ENCODE measurements around the gene SPATA4. TPM values are rescaled to one million over a fixed set of nuclear protein-coding genes. Genes with fewer than 3 reads are reported as not detected.

Gene SPATA4
- total and polyA plus RNA-seq, 10 of the 15 experiments (the other 5 are each of a cell fraction or from before 2014, with no cell fraction given) = not detected

DNA sequence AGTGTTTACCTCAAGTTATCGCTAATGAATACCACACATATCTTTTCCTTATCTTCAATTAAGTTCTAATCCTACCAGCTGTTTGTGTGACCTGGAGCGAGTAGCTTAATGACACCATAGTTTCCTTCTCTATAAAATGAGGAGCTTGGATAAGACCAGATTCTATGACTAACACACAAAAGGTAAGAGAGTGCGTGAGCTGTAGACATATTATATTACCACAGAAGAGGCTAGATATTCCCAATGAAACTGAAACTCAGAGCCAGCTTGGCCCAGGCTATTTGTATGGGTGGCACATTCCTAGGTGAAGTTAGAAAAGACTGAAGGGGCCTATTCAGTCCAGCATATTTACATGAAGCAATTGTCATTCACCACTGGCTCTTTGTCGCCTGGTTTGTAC lies 43.4 kb upstream of the SPATA4 start (continued):
- TF ChIP-seq GABPA (IDR thresholded peaks at IDR 0.05; ENCODE audit: low read depth) (no peak), GATAD2B (conservative IDR thresholded peaks at IDR 0.05; ENCODE audit: low read depth) (no peak), MYC (IDR thresholded peaks at IDR 0.05; ENCODE audit: insufficient read depth, insufficient read length, insufficient replicate concordance, low read length, severe bottlenecking) (no peak), CEBPZ (IDR thresholded peaks at IDR 0.05; ENCODE audit: low read depth, low read length) (no peak), MTA2 (IDR thresholded peaks at IDR 0.05; ENCODE audit: low read depth) (no peak)
- TF ChIP-seq, protein P1, sequence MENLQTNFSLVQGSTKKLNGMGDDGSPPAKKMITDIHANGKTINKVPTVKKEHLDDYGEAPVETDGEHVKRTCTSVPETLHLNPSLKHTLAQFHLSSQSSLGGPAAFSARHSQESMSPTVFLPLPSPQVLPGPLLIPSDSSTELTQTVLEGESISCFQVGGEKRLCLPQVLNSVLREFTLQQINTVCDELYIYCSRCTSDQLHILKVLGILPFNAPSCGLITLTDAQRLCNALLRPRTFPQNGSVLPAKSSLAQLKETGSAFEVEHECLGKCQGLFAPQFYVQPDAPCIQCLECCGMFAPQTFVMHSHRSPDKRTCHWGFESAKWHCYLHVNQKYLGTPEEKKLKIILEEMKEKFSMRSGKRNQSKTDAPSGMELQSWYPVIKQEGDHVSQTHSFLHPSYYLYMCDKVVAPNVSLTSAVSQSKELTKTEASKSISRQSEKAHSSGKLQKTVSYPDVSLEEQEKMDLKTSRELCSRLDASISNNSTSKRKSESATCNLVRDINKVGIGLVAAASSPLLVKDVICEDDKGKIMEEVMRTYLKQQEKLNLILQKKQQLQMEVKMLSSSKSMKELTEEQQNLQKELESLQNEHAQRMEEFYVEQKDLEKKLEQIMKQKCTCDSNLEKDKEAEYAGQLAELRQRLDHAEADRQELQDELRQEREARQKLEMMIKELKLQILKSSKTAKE (IDR thresholded peaks at IDR 0.05; ENCODE audit: low read depth, poor library complexity, severe bottlenecking) = no peak

- ChIA-PET POLR2A (interaction anchor here (0.7 kb wide), 1 partner anchor 237 kb away, joined by 4 read pairs; no protein-coding TSS in a partner anchor), RAD21 (ENCODE audit: unreplicated experiment) (no interaction called here), SMC1A (ENCODE audit: uncharacterized antibody, unreplicated experiment) (interaction anchor here (1.1 kb wide), 1 partner anchor 103 kb away, joined by 3 read pairs; no protein-coding TSS in a partner anchor), CTCF (interaction anchor here (0.7 kb wide), 1 partner anchor 11 kb away, joined by 3 read pairs; no protein-coding TSS in a partner anchor)
- intact Hi-C loops (cut with micrococcal nuclease; ENCODE audit: unreplicated experiment) (no loop called here), in situ Hi-C loops (cut with MboI) (no loop called here)
- Histone ChIP-seq H3K4me3 (no peak overlapping the region), H3K27me3 (replicated peaks in 1 of 2; ENCODE audit: control insufficient read depth in 2 of 2, insufficient read depth in 2 of 2, low read length in 1 of 2) (no peaks in the 10 kb centered on the region), H3K79me2 (ENCODE audit: control insufficient read depth, insufficient read depth, low read length) (no peaks in the 10 kb centered on the region), H4K20me1 (ENCODE audit: control insufficient read depth, insufficient read depth) (no peaks in the 10 kb centered on the region), H3K4me1 (ENCODE audit: control insufficient read depth, insufficient read depth, low read length) (no peaks in the 10 kb centered on the region), H3K36me3 (ENCODE audit: control insufficient read depth in 2 of 2, insufficient read depth in 2 of 2, low read length in 1 of 2) (no peaks in the 10 kb centered on the region), H3K27ac (ENCODE audit: control insufficient read depth, insufficient read depth) (no peak overlapping the region), H3K4me2 (ENCODE audit: control insufficient read depth, insufficient read depth) (no peak overlapping the region), H3K9me3 (replicated peaks; ENCODE audit: control insufficient read depth, insufficient read depth, low read length) (no peaks in the 10 kb centered on the region), H2AFZ (ENCODE audit: control insufficient read depth, low read depth, low read length) (no peak overlapping the region), H3K9ac (ENCODE audit: control insufficient read depth, insufficient read depth, low read length) (no peak overlapping the region)
- DNase-seq (ENCODE audit: low read depth, low spot score) = no peak
- WGBS (ENCODE audit: insufficient coverage, insufficient replicate concordance, low lambda C conversion rate, missing lambda C conversion rate) = 71% methylated on average over 7 of the region's 7 CpGs
- no peak for ATAC-seq
- no peak for FAIRE-seq
- no TSS peak for BruUV-seq (replicated peaks)
- TF ChIP-seq IKZF1 (conservative IDR thresholded peaks at IDR 0.05) (no peak), SUZ12 (IDR thresholded peaks at IDR 0.05; ENCODE audit: unreplicated experiment) (no peak)
- TF ChIP-seq, protein P2, sequence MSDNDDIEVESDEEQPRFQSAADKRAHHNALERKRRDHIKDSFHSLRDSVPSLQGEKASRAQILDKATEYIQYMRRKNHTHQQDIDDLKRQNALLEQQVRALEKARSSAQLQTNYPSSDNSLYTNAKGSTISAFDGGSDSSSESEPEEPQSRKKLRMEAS (IDR thresholded peaks at IDR 0.05; ENCODE audit: low read depth, low read length) = no peak
- TF ChIP-seq, protein P3, sequence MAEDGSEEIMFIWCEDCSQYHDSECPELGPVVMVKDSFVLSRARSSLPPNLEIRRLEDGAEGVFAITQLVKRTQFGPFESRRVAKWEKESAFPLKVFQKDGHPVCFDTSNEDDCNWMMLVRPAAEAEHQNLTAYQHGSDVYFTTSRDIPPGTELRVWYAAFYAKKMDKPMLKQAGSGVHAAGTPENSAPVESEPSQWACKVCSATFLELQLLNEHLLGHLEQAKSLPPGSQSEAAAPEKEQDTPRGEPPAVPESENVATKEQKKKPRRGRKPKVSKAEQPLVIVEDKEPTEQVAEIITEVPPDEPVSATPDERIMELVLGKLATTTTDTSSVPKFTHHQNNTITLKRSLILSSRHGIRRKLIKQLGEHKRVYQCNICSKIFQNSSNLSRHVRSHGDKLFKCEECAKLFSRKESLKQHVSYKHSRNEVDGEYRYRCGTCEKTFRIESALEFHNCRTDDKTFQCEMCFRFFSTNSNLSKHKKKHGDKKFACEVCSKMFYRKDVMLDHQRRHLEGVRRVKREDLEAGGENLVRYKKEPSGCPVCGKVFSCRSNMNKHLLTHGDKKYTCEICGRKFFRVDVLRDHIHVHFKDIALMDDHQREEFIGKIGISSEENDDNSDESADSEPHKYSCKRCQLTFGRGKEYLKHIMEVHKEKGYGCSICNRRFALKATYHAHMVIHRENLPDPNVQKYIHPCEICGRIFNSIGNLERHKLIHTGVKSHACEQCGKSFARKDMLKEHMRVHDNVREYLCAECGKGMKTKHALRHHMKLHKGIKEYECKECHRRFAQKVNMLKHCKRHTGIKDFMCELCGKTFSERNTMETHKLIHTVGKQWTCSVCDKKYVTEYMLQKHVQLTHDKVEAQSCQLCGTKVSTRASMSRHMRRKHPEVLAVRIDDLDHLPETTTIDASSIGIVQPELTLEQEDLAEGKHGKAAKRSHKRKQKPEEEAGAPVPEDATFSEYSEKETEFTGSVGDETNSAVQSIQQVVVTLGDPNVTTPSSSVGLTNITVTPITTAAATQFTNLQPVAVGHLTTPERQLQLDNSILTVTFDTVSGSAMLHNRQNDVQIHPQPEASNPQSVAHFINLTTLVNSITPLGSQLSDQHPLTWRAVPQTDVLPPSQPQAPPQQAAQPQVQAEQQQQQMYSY (CRISPR knock-in tag; IDR thresholded peaks at IDR 0.05) = no peak
- TF ChIP-seq, protein P4, sequence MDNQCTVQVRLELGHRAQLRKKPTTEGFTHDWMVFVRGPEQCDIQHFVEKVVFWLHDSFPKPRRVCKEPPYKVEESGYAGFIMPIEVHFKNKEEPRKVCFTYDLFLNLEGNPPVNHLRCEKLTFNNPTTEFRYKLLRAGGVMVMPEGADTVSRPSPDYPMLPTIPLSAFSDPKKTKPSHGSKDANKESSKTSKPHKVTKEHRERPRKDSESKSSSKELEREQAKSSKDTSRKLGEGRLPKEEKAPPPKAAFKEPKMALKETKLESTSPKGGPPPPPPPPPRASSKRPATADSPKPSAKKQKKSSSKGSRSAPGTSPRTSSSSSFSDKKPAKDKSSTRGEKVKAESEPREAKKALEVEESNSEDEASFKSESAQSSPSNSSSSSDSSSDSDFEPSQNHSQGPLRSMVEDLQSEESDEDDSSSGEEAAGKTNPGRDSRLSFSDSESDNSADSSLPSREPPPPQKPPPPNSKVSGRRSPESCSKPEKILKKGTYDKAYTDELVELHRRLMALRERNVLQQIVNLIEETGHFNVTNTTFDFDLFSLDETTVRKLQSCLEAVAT (IDR thresholded peaks at IDR 0.05) = no peak
Measured at GRCh38 chr4:176238157-176238610, 42.8 kb upstream of the SPATA4 start.
